NCI-H2171 (cell line): Measurements from ENCODE around the gene TBCD.

Source experiments
- DNase-seq: peaks from one replicate; lab custom pipeline; 2025; lab: John Stamatoyannopoulos, UW

Gene TBCD

GRCh38 chr17:82858376-82859126 lies 106.7 kb downstream of the TBCD start:
- no peak for DNase-seq

DNA sequence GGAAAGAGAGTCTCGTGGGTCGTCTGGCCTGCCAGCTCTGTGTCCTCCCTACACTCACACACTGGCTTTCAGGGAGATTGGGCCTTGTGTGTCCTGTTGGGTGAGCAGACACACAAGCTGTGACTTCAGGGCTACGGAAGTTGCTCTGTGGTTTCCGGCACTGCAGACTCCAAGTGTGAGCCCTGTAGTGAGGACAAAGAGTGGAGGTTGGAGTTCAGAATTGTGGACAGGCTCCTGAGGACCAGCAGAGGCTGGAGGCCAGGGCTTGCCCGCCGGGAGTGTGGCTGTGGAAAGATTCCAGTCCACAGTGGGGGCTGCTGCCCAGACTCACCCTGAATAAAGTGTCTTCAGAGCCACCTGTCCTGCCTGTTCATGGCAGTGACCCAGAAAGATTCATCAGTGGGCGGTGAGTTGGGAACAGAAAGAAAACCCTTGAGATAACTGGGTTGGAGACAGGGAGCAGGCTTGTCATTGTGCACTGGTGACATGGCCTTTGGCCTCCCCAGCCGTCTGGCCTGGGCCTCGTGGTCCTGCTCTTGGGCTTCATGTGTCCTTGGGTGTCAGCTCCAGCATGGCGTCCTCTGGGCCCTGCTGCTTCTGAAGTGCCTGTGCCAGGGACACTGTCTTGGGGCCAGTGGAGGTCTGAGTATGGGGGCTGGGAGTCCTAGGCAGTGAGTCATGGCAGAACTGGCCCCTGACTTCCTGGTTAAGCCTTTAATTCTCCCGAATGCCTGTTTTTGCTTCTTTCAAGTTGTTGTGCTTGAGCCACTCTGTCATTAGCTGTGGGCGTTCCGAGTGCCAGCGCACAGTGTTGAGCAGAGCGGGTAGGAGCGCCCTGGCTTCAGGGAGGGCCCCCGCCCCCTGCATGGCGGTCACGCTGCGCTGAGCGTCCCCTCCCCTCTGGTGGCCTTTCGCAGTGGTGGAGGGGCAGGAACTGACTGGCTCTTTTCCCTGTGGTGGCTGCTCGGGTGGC lies 107.9 kb downstream of the TBCD start:
- no peak for DNase-seq

DNA sequence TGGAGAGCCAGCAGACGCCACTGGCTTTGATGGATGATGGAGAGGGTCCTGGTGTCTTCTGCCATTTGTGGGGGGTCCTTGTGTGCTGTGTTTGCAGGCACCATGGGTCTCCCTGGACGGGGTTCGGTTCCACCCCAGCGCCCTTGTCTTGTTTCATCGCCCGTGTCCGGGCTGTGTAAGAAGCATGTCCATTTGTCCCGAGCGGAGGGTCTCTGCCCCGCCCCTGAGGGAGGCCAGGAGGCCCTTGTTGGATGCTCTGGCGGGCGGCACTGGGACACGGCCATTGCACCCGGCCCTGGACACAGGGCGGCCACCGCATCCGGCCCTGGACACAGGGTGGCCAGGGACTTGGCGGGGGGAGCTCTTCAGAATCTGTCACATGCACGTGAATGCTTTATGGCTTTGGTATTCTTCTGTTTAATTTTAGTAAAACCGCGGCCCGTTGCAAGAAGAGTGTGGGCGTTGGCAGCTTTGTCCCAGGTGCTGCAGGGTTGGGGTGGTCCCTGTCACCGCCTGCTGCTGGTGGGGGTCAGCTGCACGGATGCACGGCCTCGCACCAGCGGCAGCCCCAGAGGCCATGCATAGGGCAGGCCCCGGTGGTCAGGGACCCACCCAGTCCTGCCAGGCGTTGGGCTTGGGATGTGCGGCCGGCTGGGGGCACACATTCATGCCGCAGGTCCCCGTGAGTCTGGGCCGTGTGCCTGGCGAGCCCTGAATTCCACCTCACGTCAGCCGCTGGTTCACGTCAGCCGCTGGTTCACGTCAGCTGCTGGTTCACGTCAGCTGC lies 108.9 kb downstream of the TBCD start:
- no peak for DNase-seq

DNA sequence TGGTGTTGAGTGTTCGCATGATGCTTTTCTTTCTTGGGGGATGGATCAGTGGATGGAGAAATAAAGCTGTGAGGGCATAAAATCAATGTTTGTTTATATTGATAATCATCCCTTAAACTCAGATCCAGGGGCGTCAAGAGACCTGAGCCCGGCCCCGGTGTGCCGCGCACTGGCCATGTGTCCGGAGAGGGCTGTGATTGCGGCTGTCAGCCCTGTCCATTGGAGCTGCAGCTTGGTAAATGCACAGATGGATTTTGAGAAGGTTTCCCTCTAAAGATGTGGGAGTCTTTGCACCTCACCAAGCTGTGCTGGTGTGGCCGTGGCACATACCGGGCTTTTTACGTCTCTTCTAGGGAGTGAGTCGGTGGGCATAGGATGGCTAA lies 109.5 kb downstream of the TBCD start:
- DNase-seq = no peak

GRCh38 chr17:82862191-82862590 lies 110.3 kb downstream of the TBCD start:
- DNase-seq = no peak

DNA sequence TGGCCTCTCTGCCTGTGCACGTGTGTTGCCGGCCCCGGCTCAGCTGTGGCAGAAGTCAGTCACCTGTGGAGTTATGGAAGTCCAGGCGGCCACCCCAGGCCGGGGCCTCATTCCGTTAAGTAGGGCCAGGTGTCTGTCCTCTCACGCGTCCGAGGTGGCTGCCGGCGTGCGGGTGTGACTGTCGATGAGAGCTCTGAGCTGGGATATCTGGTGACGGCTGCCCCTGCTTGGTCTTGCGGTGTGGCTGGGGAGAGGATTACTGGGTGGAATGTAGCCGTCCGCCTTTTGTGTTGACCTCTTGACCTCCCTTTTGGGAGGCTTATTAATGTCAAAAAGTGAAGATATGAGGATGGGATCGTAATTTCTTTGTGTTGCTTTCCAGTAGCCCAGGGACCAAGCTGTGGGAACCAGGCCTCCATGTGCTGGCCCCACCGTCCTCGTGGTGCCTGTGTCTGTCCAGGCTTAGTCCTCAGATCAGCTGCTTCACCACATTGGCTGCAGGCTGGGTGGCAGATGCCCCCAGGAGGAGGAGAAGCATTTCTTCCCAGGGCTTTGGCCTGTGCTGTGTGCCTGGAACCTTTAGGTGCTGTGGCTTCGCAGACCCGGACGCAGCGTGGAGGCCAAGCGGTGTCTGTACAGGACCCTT lies 111.0 kb downstream of the TBCD start:
- DNase-seq = no peak

GRCh38 chr17:82863383-82863940 lies 111.6 kb downstream of the TBCD start:
- no peak for DNase-seq

GRCh38 chr17:82863941-82864712 lies 112.3 kb downstream of the TBCD start:
- peak; percentile 50 for DNase-seq

DNA sequence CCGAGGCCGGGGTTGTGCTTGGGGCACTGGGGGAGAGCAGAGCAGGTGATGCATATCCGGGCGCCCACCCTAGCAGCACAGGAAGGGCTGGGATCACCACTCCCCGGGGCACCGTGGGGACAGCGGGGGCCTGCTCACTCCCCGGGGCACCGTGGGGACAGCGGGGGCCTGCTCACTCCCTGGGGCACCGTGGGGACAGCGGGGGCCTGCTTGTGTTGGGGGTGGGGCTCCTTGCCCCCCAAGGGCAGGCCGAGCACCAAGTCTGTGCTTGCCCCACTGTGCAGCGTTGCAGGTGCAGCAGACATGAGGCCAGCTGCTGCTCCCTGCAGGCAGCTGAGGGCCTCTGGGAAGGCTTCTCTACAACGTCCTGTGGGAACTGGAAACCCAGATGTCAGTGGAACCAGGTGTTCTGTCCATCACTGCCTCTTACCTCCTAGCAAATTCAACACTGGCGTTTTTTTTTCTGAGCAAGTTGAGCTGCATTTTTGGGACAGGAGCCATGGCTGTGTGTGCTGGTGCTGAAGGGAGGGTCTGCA lies 112.9 kb downstream of the TBCD start:
- DNase-seq = peak; percentile 79

DNA sequence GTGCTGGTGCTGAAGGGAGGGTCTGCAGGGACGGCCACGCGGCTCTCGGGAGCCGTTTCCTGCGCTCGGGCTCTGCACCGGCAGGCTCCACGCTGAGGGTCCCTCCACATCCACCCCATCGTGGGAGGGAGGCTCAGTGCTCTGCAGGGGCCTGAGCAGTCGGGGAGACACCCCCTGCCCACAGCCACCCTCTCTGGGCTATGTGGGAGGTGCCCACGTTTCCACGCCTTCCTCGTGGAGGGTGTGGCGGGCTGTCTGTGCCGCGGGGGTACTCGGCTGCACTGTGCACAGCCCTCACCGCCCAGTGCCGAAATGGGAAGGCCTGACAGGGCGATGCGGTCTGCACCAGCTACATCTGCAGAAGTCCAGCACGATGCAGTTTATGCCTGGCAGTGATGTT lies 113.4 kb downstream of the TBCD start:
- DNase-seq = no peak

GRCh38 chr17:82865774-82866395 lies 114.0 kb downstream of the TBCD start:
- DNase-seq = no peak

DNA sequence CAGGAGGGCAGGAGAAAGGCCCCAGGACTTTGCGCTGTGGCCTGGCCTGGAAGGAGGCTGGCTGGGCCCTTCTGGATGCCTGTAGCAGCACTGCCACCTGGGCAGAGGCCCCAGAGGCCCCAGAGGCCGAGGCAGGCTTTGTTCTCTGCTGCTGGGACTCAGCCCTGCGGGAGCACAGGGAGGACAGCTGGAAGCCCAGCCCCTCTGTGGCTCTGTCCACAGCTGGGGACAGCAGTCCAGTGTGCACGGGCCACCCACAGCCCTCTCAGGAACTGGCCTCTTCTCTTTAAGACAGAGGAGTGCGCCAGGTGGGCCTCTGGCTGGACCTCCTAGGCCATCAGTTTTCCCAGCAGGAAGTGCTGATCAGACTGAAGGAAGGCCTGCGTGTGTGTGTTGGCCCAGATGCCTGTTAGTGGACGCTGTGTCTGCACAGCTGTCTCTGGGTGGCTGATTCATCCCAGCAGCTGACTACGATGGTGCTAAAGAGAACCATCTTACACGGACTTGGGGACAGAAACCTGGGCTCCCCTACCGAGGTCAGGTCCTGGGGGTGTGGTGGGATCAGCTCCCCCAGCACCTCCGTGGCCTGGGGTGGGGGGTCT lies 114.8 kb downstream of the TBCD start:
- DNase-seq = no peak

- no peak for DNase-seq
These were observed 116.0 kb downstream of the TBCD start for GRCh38 chr17:82867763-82868325.

- no peak for DNase-seq
These were observed 116.9 kb downstream of the TBCD start for GRCh38 chr17:82868715-82869131.

DNA sequence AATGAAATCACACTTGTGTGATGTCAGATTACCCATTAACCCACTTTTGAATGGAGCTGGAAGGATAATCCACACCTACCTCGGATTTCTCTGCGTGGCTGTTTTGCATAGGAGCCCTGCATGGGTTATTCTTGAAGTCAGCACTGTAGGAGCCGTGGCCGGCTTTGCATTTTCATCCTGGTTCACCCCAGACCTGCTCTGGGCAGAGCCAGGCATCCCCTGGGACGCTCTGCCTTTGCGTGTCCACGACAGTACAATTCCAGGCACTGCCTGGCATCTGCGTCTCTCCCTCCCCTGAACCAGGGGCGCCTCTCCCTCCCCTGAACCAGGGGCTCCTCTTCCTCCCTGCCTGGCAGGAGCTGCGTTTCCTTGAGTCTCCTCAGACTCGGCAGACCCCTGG lies 117.7 kb downstream of the TBCD start:
- DNase-seq = no peak

- DNase-seq = no peak
These were observed 118.2 kb downstream of the TBCD start for GRCh38 chr17:82870091-82870491.

- DNase-seq = no peak
These were observed 118.7 kb downstream of the TBCD start for GRCh38 chr17:82870541-82870940.

GRCh38 chr17:82871056-82871775 lies 119.4 kb downstream of the TBCD start:
- DNase-seq = no peak
